Measurements from ENCODE around the gene OTOF. TPM values are rescaled to one million over a fixed set of nuclear protein-coding genes. Genes with fewer than 3 reads are reported as not detected.

The OTOF gene
- total RNA-seq, 1 donor from 2014 or later = 8.1 TPM

GRCh38 chr2:26453421-26454329, 24.2 kb downstream of the OTOF start:
- DNase-seq (ENCODE audit: low read depth in 2 of 2) = peak in 1 of 2 donors; percentile 75

GRCh38 chr2:26451700-26452099, 26.2 kb downstream of the OTOF start:
- DNase-seq (ENCODE audit: low read depth in 2 of 2) = no peak

- no peak for DNase-seq (ENCODE audit: low read depth in 2 of 2)
Observed at GRCh38 chr2:26450031-26450635, 27.8 kb downstream of the OTOF start.

- no peak for DNase-seq (ENCODE audit: low read depth in 2 of 2)
Observed at GRCh38 chr2:26449278-26450030, 28.5 kb downstream of the OTOF start.

- no peak for DNase-seq (ENCODE audit: low read depth in 2 of 2)
Observed at GRCh38 chr2:26448651-26449050, 29.3 kb downstream of the OTOF start.

GRCh38 chr2:26444236-26444635, 33.7 kb downstream of the OTOF start:
- DNase-seq (ENCODE audit: low read depth in 2 of 2) = no peak

- DNase-seq (ENCODE audit: low read depth in 2 of 2) = no peak
Observed at GRCh38 chr2:26442707-26443106, 35.2 kb downstream of the OTOF start.

GRCh38 chr2:26442301-26442700, 35.6 kb downstream of the OTOF start:
- no peak for DNase-seq (ENCODE audit: low read depth in 2 of 2)

- DNase-seq (ENCODE audit: low read depth in 2 of 2) = no peak
Observed at GRCh38 chr2:26438926-26439325, 39.0 kb downstream of the OTOF start.

- no peak for DNase-seq (ENCODE audit: low read depth in 2 of 2)
Observed at GRCh38 chr2:26438526-26438925, 39.4 kb downstream of the OTOF start.

- DNase-seq (ENCODE audit: low read depth in 2 of 2) = no peak
Observed at GRCh38 chr2:26435106-26435505, 42.8 kb downstream of the OTOF start.

GRCh38 chr2:26432859-26433258, 45.1 kb downstream of the OTOF start:
- no peak for DNase-seq (ENCODE audit: low read depth in 2 of 2)

GRCh38 chr2:26432363-26432762, 45.6 kb downstream of the OTOF start:
- no peak for DNase-seq (ENCODE audit: low read depth in 2 of 2)

GRCh38 chr2:26430826-26431225, 47.1 kb downstream of the OTOF start:
- no peak for DNase-seq (ENCODE audit: low read depth in 2 of 2)

- DNase-seq (ENCODE audit: low read depth in 2 of 2) = no peak
Observed at GRCh38 chr2:26429779-26430578, 47.9 kb downstream of the OTOF start.

GRCh38 chr2:26428846-26429245, 49.1 kb downstream of the OTOF start:
- DNase-seq (ENCODE audit: low read depth in 2 of 2) = no peak

GRCh38 chr2:26424221-26424620, 53.7 kb downstream of the OTOF start:
- no peak for DNase-seq (ENCODE audit: low read depth in 2 of 2)

- no peak for DNase-seq (ENCODE audit: low read depth in 2 of 2)
Observed at GRCh38 chr2:26423750-26424149, 54.2 kb downstream of the OTOF start.

GRCh38 chr2:26422947-26423629, 54.8 kb downstream of the OTOF start:
- no peak for DNase-seq (ENCODE audit: low read depth in 2 of 2)

- no peak for DNase-seq (ENCODE audit: low read depth in 2 of 2)
Observed at GRCh38 chr2:26421961-26422360, 56.0 kb downstream of the OTOF start.

- no peak for DNase-seq (ENCODE audit: low read depth in 2 of 2)
Observed at GRCh38 chr2:26414311-26414710, 63.6 kb downstream of the OTOF start.

All from lung microvascular endothelial cell (primary cell).